GM13977 (cell line): ENCODE data around the gene FAS.

Experiments
- DNase-seq: peaks from one replicate; pipeline ENCODE4 v3.0.0; 2012; ENCODE audit warnings: low spot score
- CTCF ChIP-seq: IDR thresholded peaks from 2 replicates; pipeline ENCODE4 v1.5.1; 2012; ENCODE audit warnings: mild to moderate bottlenecking, control low read depth; ENCODE audit not compliant: insufficient read depth; ENCODE audit errors: extremely low read depth, missing control alignments
- in situ Hi-C: fragments of 300-500 bp; cut with MboI; formaldehyde crosslinking; loops from one replicate; pipeline ENCODE4 v1.12.0; 2022; ENCODE audit warnings: low sequenced_read_pairs, low pct_unique_long_range_greater_than_20kb, mixed read lengths, inconsistent platforms; ENCODE audit not compliant: unreplicated experiment

FAS gene

GRCh38 chr10:89025453-89025852, 34.9 kb downstream of the FAS start:
- TF ChIP-seq CTCF = no peak
- DNase-seq = no peak
- in situ Hi-C loops = no loop called here

GRCh38 chr10:89029181-89029580, 38.6 kb downstream of the FAS start:
- in situ Hi-C loops = no loop called here
- no peak for TF ChIP-seq CTCF
- DNase-seq = no peak

GRCh38 chr10:89029785-89030437, 39.3 kb downstream of the FAS start:
- in situ Hi-C loops = loop anchor here (10.0 kb wide), 1 partner anchor 185 kb away; no protein-coding TSS in a partner anchor
- peak; percentile 70 for TF ChIP-seq CTCF
- peak; percentile 34 for DNase-seq

- in situ Hi-C loops = loop anchor here (10.0 kb wide), 1 partner anchor 184 kb away; no protein-coding TSS in a partner anchor
- no peak for DNase-seq
- no peak for TF ChIP-seq CTCF
Measured at GRCh38 chr10:89030791-89031190, 40.2 kb downstream of the FAS start.

GRCh38 chr10:89032141-89032891, 41.7 kb downstream of the FAS start:
- DNase-seq = peak; percentile 29

GRCh38 chr10:89035461-89035860, 44.9 kb downstream of the FAS start:
- no peak for DNase-seq
- in situ Hi-C loops = loop anchor here (10.0 kb wide), 1 partner anchor 179 kb away; no protein-coding TSS in a partner anchor
- TF ChIP-seq CTCF = no peak

More at GRCh38 chr10:89032141-89032891, 41.7 kb downstream of the FAS start:
- no peak for TF ChIP-seq CTCF
- in situ Hi-C loops = loop anchor here (10.0 kb wide), 1 partner anchor 182 kb away; no protein-coding TSS in a partner anchor
